GM21526 (cell line): ENCODE data around the gene KHDC3L.
"Not testable (repeated sequence)": the region's sequence is repeated elsewhere in the genome, so short reads cannot be mapped to it uniquely, and the experiment has no call there.

Source experiments
- ATAC-seq: cut with Tn5 transposase; IDR thresholded peaks from one replicate; pipeline ENCODE4 v1.9.1; 2021; ENCODE audit warnings: moderate library complexity; ENCODE audit not compliant: unreplicated experiment, low FRiP score

KHDC3L gene

GRCh38 chr6:73368675-73369074, 6.2 kb downstream of the KHDC3L start:
- ATAC-seq, result no peak

- ATAC-seq, result no peak
These were observed 6.7 kb downstream of the KHDC3L start for GRCh38 chr6:73369157-73369556.

GRCh38 chr6:73369563-73369962, 7.1 kb downstream of the KHDC3L start, which contains the start of gene OOEP:
Gene OOEP (minus strand): TSS chr6:73369897. CDS start chr6:73369792, 105 bp downstream.
- no peak for ATAC-seq

- ATAC-seq, result no peak
These were observed 9.5 kb downstream of the KHDC3L start for GRCh38 chr6:73371984-73372383.

GRCh38 chr6:73372516-73372915, 10.1 kb downstream of the KHDC3L start:
- ATAC-seq, result no peak

- no peak for ATAC-seq
These were observed 12.8 kb downstream of the KHDC3L start for GRCh38 chr6:73375216-73375615.

GRCh38 chr6:73377225-73377624, 14.8 kb downstream of the KHDC3L start:
- no peak for ATAC-seq

- ATAC-seq, result not testable (repeated sequence)
These were observed 19.1 kb downstream of the KHDC3L start for GRCh38 chr6:73381531-73381930.

- ATAC-seq, result no peak
These were observed 20.1 kb downstream of the KHDC3L start for GRCh38 chr6:73382462-73383113.

GRCh38 chr6:73388433-73388799, 26.0 kb downstream of the KHDC3L start:
- ATAC-seq, result no peak

- ATAC-seq, result peak; percentile 82
These were observed 26.5 kb downstream of the KHDC3L start for GRCh38 chr6:73388800-73389512.

GRCh38 chr6:73389854-73390253, 27.4 kb downstream of the KHDC3L start:
- no peak for ATAC-seq

- ATAC-seq, result no peak
These were observed 29.2 kb downstream of the KHDC3L start for GRCh38 chr6:73391675-73392074.

GRCh38 chr6:73392188-73392587, 29.7 kb downstream of the KHDC3L start:
- not testable (repeated sequence) for ATAC-seq

GRCh38 chr6:73393278-73393677, 30.8 kb downstream of the KHDC3L start:
- ATAC-seq, result no peak

- ATAC-seq, result no peak
These were observed 32.3 kb downstream of the KHDC3L start, which contains the start of gene DDX43 for GRCh38 chr6:73394577-73395354. Gene DDX43 (plus strand): TSS chr6:73394828. CDS start chr6:73394906, 78 bp downstream.

- ATAC-seq, result no peak
These were observed 33.4 kb downstream of the KHDC3L start for GRCh38 chr6:73395875-73396274.

GRCh38 chr6:73400656-73401055, 38.2 kb downstream of the KHDC3L start:
- no peak for ATAC-seq

- no peak for ATAC-seq
These were observed 46.9 kb downstream of the KHDC3L start for GRCh38 chr6:73409395-73409794.

GRCh38 chr6:73413102-73413501, 50.6 kb downstream of the KHDC3L start:
- ATAC-seq, result no peak
